HG03575 (cell line): ENCODE results near the gene GUCA2B.

Experiments
- ATAC-seq: cut with Tn5 transposase; IDR thresholded peaks from one replicate; pipeline ENCODE4 v1.9.1; 2021; ENCODE audit not compliant: unreplicated experiment, insufficient number of reproducible peaks, low FRiP score; ENCODE audit errors: extremely low read depth

The GUCA2B gene

GRCh38 chr1:42163536-42164503 lies 10.6 kb downstream of the GUCA2B start:
- no peak for ATAC-seq

- ATAC-seq: no peak
Measured at GRCh38 chr1:42164551-42165420, 11.6 kb downstream of the GUCA2B start, which contains the start of gene GUCA2A. TSS of gene GUCA2A (minus strand) at chr1:42164745. CDS start at chr1:42164712, 33 bp downstream.

GRCh38 chr1:42165511-42166210 lies 12.5 kb downstream of the GUCA2B start:
- no peak for ATAC-seq

GRCh38 chr1:42167611-42168390 lies 14.6 kb downstream of the GUCA2B start:
- ATAC-seq: no peak

GRCh38 chr1:42168391-42168670 lies 15.1 kb downstream of the GUCA2B start:
- no peak for ATAC-seq

GRCh38 chr1:42168763-42169162 lies 15.6 kb downstream of the GUCA2B start:
- no peak for ATAC-seq

GRCh38 chr1:42170779-42171621 lies 17.8 kb downstream of the GUCA2B start:
- no peak for ATAC-seq

GRCh38 chr1:42171679-42172266 lies 18.6 kb downstream of the GUCA2B start:
- no peak for ATAC-seq

GRCh38 chr1:42172381-42173133 lies 19.3 kb downstream of the GUCA2B start:
- ATAC-seq: no peak

- ATAC-seq: no peak
Measured at GRCh38 chr1:42173155-42173933, 20.1 kb downstream of the GUCA2B start.

- ATAC-seq: no peak
Measured at GRCh38 chr1:42173961-42174735, 20.9 kb downstream of the GUCA2B start.

- ATAC-seq: no peak
Measured at GRCh38 chr1:42175314-42176054, 22.3 kb downstream of the GUCA2B start.

GRCh38 chr1:42176902-42177519 lies 23.8 kb downstream of the GUCA2B start:
- ATAC-seq: no peak

- ATAC-seq: no peak
Measured at GRCh38 chr1:42177541-42177981, 24.4 kb downstream of the GUCA2B start.
